ENCODE measurements around the gene SLC29A3.

DNA sequence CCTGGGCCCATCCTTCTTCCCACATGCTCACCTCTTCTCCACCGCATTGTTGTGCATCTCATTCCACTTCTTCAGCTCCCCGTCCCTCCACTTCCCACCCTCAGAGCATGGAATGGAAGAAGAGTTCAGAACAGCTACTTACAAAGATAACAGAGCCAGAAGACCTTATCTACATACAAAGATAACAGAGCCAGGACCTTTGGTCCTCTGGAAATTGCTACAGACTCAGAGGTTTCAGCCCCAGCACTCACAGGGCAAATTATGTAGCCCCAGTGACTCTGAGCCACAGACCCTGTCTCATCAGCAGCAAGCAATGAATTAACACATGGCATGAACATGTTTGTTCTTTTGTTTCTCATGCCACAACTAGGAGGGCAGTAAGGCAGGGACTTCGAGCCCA is 28.7 kb upstream of the SLC29A3 start:
- TF ChIP-seq, protein P1, sequence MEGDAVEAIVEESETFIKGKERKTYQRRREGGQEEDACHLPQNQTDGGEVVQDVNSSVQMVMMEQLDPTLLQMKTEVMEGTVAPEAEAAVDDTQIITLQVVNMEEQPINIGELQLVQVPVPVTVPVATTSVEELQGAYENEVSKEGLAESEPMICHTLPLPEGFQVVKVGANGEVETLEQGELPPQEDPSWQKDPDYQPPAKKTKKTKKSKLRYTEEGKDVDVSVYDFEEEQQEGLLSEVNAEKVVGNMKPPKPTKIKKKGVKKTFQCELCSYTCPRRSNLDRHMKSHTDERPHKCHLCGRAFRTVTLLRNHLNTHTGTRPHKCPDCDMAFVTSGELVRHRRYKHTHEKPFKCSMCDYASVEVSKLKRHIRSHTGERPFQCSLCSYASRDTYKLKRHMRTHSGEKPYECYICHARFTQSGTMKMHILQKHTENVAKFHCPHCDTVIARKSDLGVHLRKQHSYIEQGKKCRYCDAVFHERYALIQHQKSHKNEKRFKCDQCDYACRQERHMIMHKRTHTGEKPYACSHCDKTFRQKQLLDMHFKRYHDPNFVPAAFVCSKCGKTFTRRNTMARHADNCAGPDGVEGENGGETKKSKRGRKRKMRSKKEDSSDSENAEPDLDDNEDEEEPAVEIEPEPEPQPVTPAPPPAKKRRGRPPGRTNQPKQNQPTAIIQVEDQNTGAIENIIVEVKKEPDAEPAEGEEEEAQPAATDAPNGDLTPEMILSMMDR (conservative IDR thresholded peaks at IDR 0.05 in 1 of 2, IDR thresholded peaks at IDR 0.05 in 1 of 2; ENCODE audit: low read depth in 1 of 2, low read length in 2 of 2) = no peak
- TF ChIP-seq EZH2 (IDR thresholded peaks at IDR 0.05; ENCODE audit: low read length, missing control alignments) = no peak
